OCI-LY3 (cell line): ENCODE results near the gene OR5K4.

Experiments
- CTCF ChIP-seq: fragments of 200-600, 300-600 bp; sonication (generic); IDR thresholded peaks from 2 replicates; pipeline ENCODE4 v1.5.1; 2014; ENCODE audit warnings: antibody characterized with exemption, low read length, low read depth
- EZH2phosphoT487 ChIP-seq: fragments of 200-600 bp; shearing (Covaris generic); IDR thresholded peaks from 2 replicates; pipeline ENCODE4 v1.6.1; 2018; ENCODE audit warnings: antibody characterized with exemption, mixed run types, low read depth

- no peak for TF ChIP-seq CTCF
- no peak for TF ChIP-seq EZH2phosphoT487
Measured at GRCh38 chr3:98341758-98342157, 11.9 kb upstream of the OR5K4 start.
